Activated CD8-positive, alpha-beta memory T cell treated with anti-CD3 and anti-CD28 coated beads, Interleukin-2, amount 50 U/mL, for 24 hours (primary cell): ENCODE results near the gene HEATR5A.
"Not testable (repeated sequence)": the region's sequence is repeated elsewhere in the genome, so short reads cannot be mapped to it uniquely, and the experiment has no call there.

Experiments used
- DNase-seq: peaks from one replicate; pipeline ENCODE4 v3.0.0-alpha.2; 2020; ENCODE audit errors: extremely low read depth

HEATR5A gene

GRCh38 chr14:31329876-31330521 lies 90.4 kb downstream of the HEATR5A start:
- not testable (repeated sequence) for DNase-seq

GRCh38 chr14:31326111-31326510 lies 94.2 kb downstream of the HEATR5A start:
- DNase-seq: no peak

- no peak for DNase-seq
Observed at GRCh38 chr14:31323419-31323818, 96.9 kb downstream of the HEATR5A start.

- no peak for DNase-seq
Observed at GRCh38 chr14:31320922-31321766, 99.2 kb downstream of the HEATR5A start.

- no peak for DNase-seq
Observed at GRCh38 chr14:31320216-31320615, 100.1 kb downstream of the HEATR5A start.

GRCh38 chr14:31319701-31320100 lies 100.6 kb downstream of the HEATR5A start:
- no peak for DNase-seq

- no peak for DNase-seq
Observed at GRCh38 chr14:31312934-31313333, 107.4 kb downstream of the HEATR5A start.

- DNase-seq: not testable (repeated sequence)
Observed at GRCh38 chr14:31312370-31312769, 108.0 kb downstream of the HEATR5A start.

- no peak for DNase-seq
Observed at GRCh38 chr14:31307618-31308017, 112.7 kb downstream of the HEATR5A start.

GRCh38 chr14:31307198-31307597 lies 113.2 kb downstream of the HEATR5A start:
- no peak for DNase-seq

- DNase-seq: no peak
Observed at GRCh38 chr14:31303654-31304053, 116.7 kb downstream of the HEATR5A start.

- DNase-seq: no peak
Observed at GRCh38 chr14:31300883-31301282, 119.5 kb downstream of the HEATR5A start.

- DNase-seq: no peak
Observed at GRCh38 chr14:31300296-31300695, 120.1 kb downstream of the HEATR5A start.

- DNase-seq: no peak
Observed at GRCh38 chr14:31297701-31298344, 122.5 kb downstream of the HEATR5A start.

GRCh38 chr14:31297112-31297511 lies 123.2 kb downstream of the HEATR5A start:
- DNase-seq: no peak

GRCh38 chr14:31294746-31295405 lies 125.5 kb downstream of the HEATR5A start:
- DNase-seq: no peak

- no peak for DNase-seq
Observed at GRCh38 chr14:31292937-31293616, 127.3 kb downstream of the HEATR5A start.

- DNase-seq: no peak
Observed at GRCh38 chr14:31291210-31291609, 129.1 kb downstream of the HEATR5A start.

GRCh38 chr14:31287294-31287972 lies 132.9 kb downstream of the HEATR5A start:
- DNase-seq: no peak

GRCh38 chr14:31286456-31287293 lies 133.7 kb downstream of the HEATR5A start:
- no peak for DNase-seq
